Frontal cortex (tissue), 1 donor: Measurements from ENCODE around the gene OTUD6A. TPM values are rescaled to one million over a fixed set of nuclear protein-coding genes. Genes with fewer than 3 reads are reported as not detected.

ENCODE experiments used
- small RNA-seq: library from RNA; depleted of rRNA; stranded (forward); fragments of <200 nt; gene quantifications from one replicate; pipeline ENCODE3, GENCODE V24; 2014
- total RNA-seq: library from RNA; depleted of rRNA; stranded (reverse); fragments of >200 nt; gene quantifications from one replicate; pipeline ENCODE4 v1.2.3, GENCODE V29; 2014

The OTUD6A gene
- total RNA-seq, 1 donor from 2014 or later = not detected

Small RNAs within 50 kb of the gene (small RNA-seq; reads per million reads assigned to genes)
- gene MIR676 = 0.99 reads per million, percentile 65 among the genes with 10 or more reads in this experiment

Other genes with a start within 250 kb of the OTUD6A start
- gene AWAT2, start 12.5 kb upstream of the OTUD6A start, total RNA-seq = not detected
- gene IGBP1, start 71.0 kb downstream of the OTUD6A start, total RNA-seq = 138 TPM
- gene DGAT2L6, start 115.0 kb downstream of the OTUD6A start, total RNA-seq = not detected
- not detected for gene AWAT1, start 172.2 kb downstream of the OTUD6A start, total RNA-seq
- not detected for gene P2RY4, start 197.7 kb downstream of the OTUD6A start, total RNA-seq
- gene ARR3, start 205.9 kb downstream of the OTUD6A start, total RNA-seq = not detected
- not detected for gene RAB41, start 219.7 kb downstream of the OTUD6A start, total RNA-seq
- 31.4 TPM for gene PDZD11, start 227.5 kb downstream of the OTUD6A start, total RNA-seq
- gene KIF4A, start 227.6 kb downstream of the OTUD6A start, total RNA-seq = 2.9 TPM